H9 (cell line): Measurements from ENCODE around the gene PDE4A. TPM values are rescaled to one million over a fixed set of nuclear protein-coding genes. Genes with fewer than 3 reads are reported as not detected.

Experiments used
- DNase-seq: peaks from one replicate; pipeline ENCODE4 v3.0.0-alpha.2; 2017
- H2AFZ ChIP-seq: one replicate; pipeline ENCODE4 v1.6.1; 2013; ENCODE audit warnings: mild to moderate bottlenecking, low read length, control low read depth, moderate library complexity
- H2AK5ac ChIP-seq: 2 replicates; pipeline ENCODE4 v1.6.1; 2013; ENCODE audit warnings: low read length, control low read depth, mixed read lengths; ENCODE audit not compliant: insufficient read length
- H2BK120ac ChIP-seq: one replicate; pipeline ENCODE4 v1.6.1; 2013; ENCODE audit warnings: low read depth, mild to moderate bottlenecking, low read length, control low read depth, inconsistent platforms; ENCODE audit not compliant: poor library complexity, severe bottlenecking
- H2BK12ac ChIP-seq: 2 replicates; pipeline ENCODE4 v1.6.1; 2013; ENCODE audit warnings: low read length, control low read depth, mixed read lengths, low read depth; ENCODE audit not compliant: insufficient read length
- H2BK15ac ChIP-seq: 2 replicates; pipeline ENCODE4 v1.6.1; 2013; ENCODE audit warnings: low read depth, low read length, control low read depth
- H2BK20ac ChIP-seq: one replicate; pipeline ENCODE4 v1.6.1; 2013; ENCODE audit warnings: low read depth, mild to moderate bottlenecking, low read length, control low read depth, inconsistent platforms; ENCODE audit not compliant: poor library complexity, severe bottlenecking
- H2BK5ac ChIP-seq: 2 replicates; pipeline ENCODE4 v1.6.1; 2013; ENCODE audit warnings: low read length, control low read depth, mixed read lengths; ENCODE audit not compliant: insufficient read length
- H3K14ac ChIP-seq: 2 replicates; pipeline ENCODE4 v1.6.1; 2013; ENCODE audit warnings: low read length, control low read depth; ENCODE audit not compliant: insufficient read depth
- H3K18ac ChIP-seq: 2 replicates; pipeline ENCODE4 v1.6.1; 2013; ENCODE audit warnings: low read depth, mild to moderate bottlenecking, mixed read lengths, low read length, control low read depth; ENCODE audit not compliant: insufficient read length
- H3K23ac ChIP-seq: 2 replicates; pipeline ENCODE4 v1.6.1; 2013; ENCODE audit warnings: low read length, control low read depth, mixed read lengths, low read depth; ENCODE audit not compliant: insufficient read length
- H3K23me2 ChIP-seq: 2 replicates; pipeline ENCODE4 v1.6.1; 2013; ENCODE audit warnings: low read depth, mild to moderate bottlenecking, mixed read lengths, low read length, control low read depth; ENCODE audit not compliant: insufficient read length, poor library complexity, severe bottlenecking
- H3K27ac ChIP-seq: 2 replicates; pipeline ENCODE4 v1.5.1; 2013; ENCODE audit warnings: low read length, control low read depth, mixed read lengths, low read depth; ENCODE audit not compliant: insufficient read length
- H3K27me3 ChIP-seq: 2 replicates; pipeline ENCODE4 v1.6.1; 2013; ENCODE audit warnings: low read length, control low read depth, inconsistent platforms; ENCODE audit not compliant: insufficient read depth
- H3K4ac ChIP-seq: 2 replicates; pipeline ENCODE4 v1.6.1; 2013; ENCODE audit warnings: low read depth, mild to moderate bottlenecking, control low read depth, inconsistent platforms, low read length, moderate library complexity
- H3K4me1 ChIP-seq: 2 replicates; pipeline ENCODE4 v1.6.1; 2013; ENCODE audit warnings: low read length, control low read depth, inconsistent platforms; ENCODE audit not compliant: insufficient read depth
- H3K4me2 ChIP-seq: 2 replicates; pipeline ENCODE4 v1.6.1; 2013; ENCODE audit warnings: low read length, control low read depth, mixed read lengths; ENCODE audit not compliant: insufficient read length, insufficient read depth
- H3K56ac ChIP-seq: 2 replicates; pipeline ENCODE4 v1.6.1; 2013; ENCODE audit warnings: low read depth, mild to moderate bottlenecking, mixed read lengths, low read length, control low read depth; ENCODE audit not compliant: insufficient read length
- H3K79me1 ChIP-seq: 2 replicates; pipeline ENCODE4 v1.6.1; 2013; ENCODE audit warnings: low read depth, mild to moderate bottlenecking, moderate library complexity, low read length, control low read depth, inconsistent platforms; ENCODE audit not compliant: insufficient read depth, poor library complexity, severe bottlenecking
- H3K79me2 ChIP-seq: 2 replicates; pipeline ENCODE4 v1.6.1; 2013; ENCODE audit warnings: low read length, control low read depth, inconsistent platforms; ENCODE audit not compliant: insufficient read depth
- H3K9ac ChIP-seq: 2 replicates; pipeline ENCODE4 v1.6.1; 2013; ENCODE audit warnings: low read length, control low read depth, mixed read lengths; ENCODE audit not compliant: insufficient read length; ENCODE audit errors: extremely low read depth
- H3K9me3 ChIP-seq: one replicate; pipeline ENCODE4 v1.6.1; 2013; ENCODE audit warnings: low read depth, low read length, inconsistent platforms; ENCODE audit not compliant: control insufficient read depth
- H3T11ph ChIP-seq: one replicate; pipeline ENCODE4 v1.6.1; 2013; ENCODE audit warnings: mild to moderate bottlenecking, low read length, control low read depth, inconsistent platforms
- H4K20me1 ChIP-seq: one replicate; pipeline ENCODE4 v1.6.1; 2013; ENCODE audit not compliant: control insufficient read depth, insufficient read length, insufficient read depth
- H4K5ac ChIP-seq: 2 replicates; pipeline ENCODE4 v1.6.1; 2013; ENCODE audit warnings: low read depth, mild to moderate bottlenecking, mixed read lengths, low read length, control low read depth; ENCODE audit not compliant: insufficient read length
- H4K8ac ChIP-seq: replicated peaks from 2 replicates; pipeline ENCODE4 v1.6.1; 2013; ENCODE audit warnings: low read length, control low read depth, mixed read lengths, low read depth; ENCODE audit not compliant: insufficient read length
- H4K91ac ChIP-seq: 2 replicates; pipeline ENCODE4 v1.6.1; 2013; ENCODE audit warnings: low read depth, mild to moderate bottlenecking, moderate library complexity, mixed read lengths, low read length, control low read depth; ENCODE audit not compliant: insufficient read length
- H3K27ac Mint-ChIP-seq, 3 experiments: 2 replicates in 2 of 3; 3 replicates in 1 of 3; pipeline ENCODE4 v1.8.0; 2020 to 2021; ENCODE audit warnings: mixed read lengths in 3 of 3, mild to moderate bottlenecking in 1 of 3, moderate library complexity in 1 of 3
- H3K27me3 Mint-ChIP-seq: 2 replicates; pipeline ENCODE4 v1.8.0; 2021; ENCODE audit warnings: low read depth, mild to moderate bottlenecking, moderate library complexity, mixed read lengths
- H3K36me3 Mint-ChIP-seq, 3 experiments: 2 replicates in 2 of 3; 3 replicates in 1 of 3; pipeline ENCODE4 v1.8.0; 2020 to 2021; ENCODE audit warnings: low read depth in 3 of 3, mixed read lengths in 3 of 3; ENCODE audit not compliant: insufficient read depth in 1 of 3
- H3K4me1 Mint-ChIP-seq, 2 experiments: 2 replicates each; pipeline ENCODE4 v1.8.0; 2020; ENCODE audit warnings: mixed read lengths in 2 of 2
- H3K4me3 Mint-ChIP-seq, 2 experiments: 2 replicates in 1 of 2; 3 replicates in 1 of 2; pipeline ENCODE4 v1.8.0; 2020 to 2021; ENCODE audit warnings: mild to moderate bottlenecking in 2 of 2, mixed read lengths in 2 of 2, moderate library complexity in 1 of 2
- H3K9me3 Mint-ChIP-seq, 2 experiments: 2 replicates in 1 of 2; 3 replicates in 1 of 2; pipeline ENCODE4 v1.8.0; 2020; ENCODE audit warnings: mild to moderate bottlenecking in 2 of 2, mixed read lengths in 2 of 2, moderate library complexity in 1 of 2
- CTCF ChIP-seq: fragments of 200-600 bp; sonication (generic); conservative IDR thresholded peaks from 3 replicates; pipeline ENCODE4 v1.8.0; 2021; ENCODE audit warnings: antibody characterized with exemption, mild to moderate bottlenecking
- WGBS: extraction: QIAGEN DNeasy Blood & Tissue Kit; methylation state at CpG from one replicate; pipeline ENCODE4 v1.1.7; 2013; ENCODE audit warnings: missing lambda C conversion rate, low lambda C conversion rate, mixed read lengths; ENCODE audit not compliant: insufficient read length; ENCODE audit errors: extremely low coverage; 5-methylcytosine and 5-hydroxymethylcytosine counted together
- total RNA-seq: library from RNA; stranded (reverse); gene quantifications from 2 replicates; pipeline ENCODE4 v1.2.1, GENCODE V29; 2021

PDE4A gene
- total RNA-seq, 1 experiment from 2014 or later = 8.5 TPM

GRCh38 chr19:10517760-10518443 is 97.6 kb downstream of the PDE4A start:
- no peak overlapping the region for H3K4ac ChIP-seq
- H3T11ph ChIP-seq = no peak overlapping the region
- no peaks in the 10 kb centered on the region for H4K20me1 ChIP-seq
- no peak overlapping the region for H2BK5ac ChIP-seq
- H3K18ac ChIP-seq = no peak overlapping the region
- H2BK15ac ChIP-seq = no peak overlapping the region
- H4K8ac ChIP-seq = no peak overlapping the region
- no peak overlapping the region for H3K9ac ChIP-seq
- no peak overlapping the region for H2BK120ac ChIP-seq
- no CpG with 5 or more reads among the region's 27 CpGs for WGBS
- no peak overlapping the region; the same call in 1 of the 2 replicates for H3K14ac ChIP-seq
- H2BK12ac ChIP-seq = no peak overlapping the region
- no peak overlapping the region for H3K56ac ChIP-seq
- Mint-ChIP-seq H3K27me3 (peaks cover 20% of the 10 kb centered on the region), H3K27ac (peak overlapping the region in 1 of 3 experiments; percentile 86; a peak in 2 of 7 replicates), H3K4me1 (peaks cover 19 to 29% of the 10 kb centered on the region in 2 experiments), H3K4me3 (peak overlapping the region; percentile 72 to 87), H3K36me3 (peaks cover 7 to 10% (median 7%) of the 10 kb centered on the region in 3 experiments; a peak in 6 of 7 replicates), H3K9me3 (no peaks in the 10 kb centered on the region; a peak in 1 of 5 replicates)
- H2AK5ac ChIP-seq = no peak overlapping the region
- H3K79me2 ChIP-seq = no peaks in the 10 kb centered on the region
- no peaks in the 10 kb centered on the region for H3K9me3 ChIP-seq
- no peak overlapping the region for H4K91ac ChIP-seq
- no peak for TF ChIP-seq CTCF
- H3K4me1 ChIP-seq = no peaks in the 10 kb centered on the region; the same call in 1 of the 2 replicates
- H3K23ac ChIP-seq = no peak overlapping the region
- peaks cover 7% of the 10 kb centered on the region; the same call in 1 of the 2 replicates for H3K27me3 ChIP-seq
- no peak overlapping the region for H4K5ac ChIP-seq
- no peak overlapping the region for H2BK20ac ChIP-seq
- H3K79me1 ChIP-seq = no peaks in the 10 kb centered on the region
- DNase-seq = peak; percentile 77
- peak overlapping the region; percentile 27 for H2AFZ ChIP-seq
- H3K27ac ChIP-seq = no peak overlapping the region
- peaks cover 19% of the 10 kb centered on the region for H3K23me2 ChIP-seq
- peak overlapping the region; percentile 79 for H3K4me2 ChIP-seq
